22Rv1 (cell line): ENCODE results near the gene CUL2.

Source experiments
- ZFX ChIP-seq: fragments of 450-650 bp; IDR thresholded peaks from 2 replicates; pipeline ENCODE4 v1.6.1; 2017; ENCODE audit warnings: antibody characterized with exemption, borderline replicate concordance
- TF ChIP-seq, protein P1 (sequence below): fragments of 450-650 bp; IDR thresholded peaks from 2 replicates; pipeline ENCODE4 v1.5.1; 2017; ENCODE audit warnings: mild to moderate bottlenecking

DNA sequence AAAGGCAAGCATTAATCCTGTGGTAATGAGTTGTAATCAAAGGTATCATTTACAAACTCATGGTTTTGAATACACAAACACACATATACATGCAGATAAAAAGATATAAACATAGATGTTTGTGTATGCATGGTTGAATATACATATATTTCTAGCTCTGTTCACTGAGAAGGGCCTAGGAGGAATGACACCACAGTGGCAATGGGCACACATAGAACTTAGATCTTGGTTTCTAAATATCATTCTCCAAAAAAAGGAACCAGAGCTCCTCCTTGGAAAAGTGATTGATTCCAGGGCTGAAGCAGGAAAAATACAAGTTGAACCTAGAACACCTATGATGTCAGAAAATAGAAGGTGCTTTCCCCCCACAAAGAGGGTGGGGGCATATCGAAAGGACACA is 6.9 kb downstream of the CUL2 start:
- TF ChIP-seq, protein P1, sequence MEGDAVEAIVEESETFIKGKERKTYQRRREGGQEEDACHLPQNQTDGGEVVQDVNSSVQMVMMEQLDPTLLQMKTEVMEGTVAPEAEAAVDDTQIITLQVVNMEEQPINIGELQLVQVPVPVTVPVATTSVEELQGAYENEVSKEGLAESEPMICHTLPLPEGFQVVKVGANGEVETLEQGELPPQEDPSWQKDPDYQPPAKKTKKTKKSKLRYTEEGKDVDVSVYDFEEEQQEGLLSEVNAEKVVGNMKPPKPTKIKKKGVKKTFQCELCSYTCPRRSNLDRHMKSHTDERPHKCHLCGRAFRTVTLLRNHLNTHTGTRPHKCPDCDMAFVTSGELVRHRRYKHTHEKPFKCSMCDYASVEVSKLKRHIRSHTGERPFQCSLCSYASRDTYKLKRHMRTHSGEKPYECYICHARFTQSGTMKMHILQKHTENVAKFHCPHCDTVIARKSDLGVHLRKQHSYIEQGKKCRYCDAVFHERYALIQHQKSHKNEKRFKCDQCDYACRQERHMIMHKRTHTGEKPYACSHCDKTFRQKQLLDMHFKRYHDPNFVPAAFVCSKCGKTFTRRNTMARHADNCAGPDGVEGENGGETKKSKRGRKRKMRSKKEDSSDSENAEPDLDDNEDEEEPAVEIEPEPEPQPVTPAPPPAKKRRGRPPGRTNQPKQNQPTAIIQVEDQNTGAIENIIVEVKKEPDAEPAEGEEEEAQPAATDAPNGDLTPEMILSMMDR: no peak
- no peak for TF ChIP-seq ZFX
